Vagina (tissue), 2 donors: ENCODE data around the gene PDE9A.

Source experiments
- POLR2AphosphoS5 ChIP-seq, 2 donors: sonication (generic); formaldehyde crosslinking; IDR thresholded peaks; one replicate each; pipeline ENCODE4 v1.9.0; 2017; ENCODE audit warnings: antibody characterized with exemption in 2 of 2, mild to moderate bottlenecking in 2 of 2, low read depth in 1 of 2; ENCODE audit not compliant: insufficient read depth in 1 of 2
- TF ChIP-seq, protein P1 (sequence below), 3 experiments: fragments of 450-650 bp in 2 of 3; fragments of 200-600 bp in 1 of 3; sonication (generic) in 1 of 3; IDR thresholded peaks; one replicate each; pipeline ENCODE4 v1.5.1; 2017 to 2019; ENCODE audit warnings: antibody characterized with exemption in 3 of 3, mild to moderate bottlenecking in 2 of 3, moderate library complexity in 2 of 3

- TF ChIP-seq POLR2AphosphoS5 (IDR thresholded peaks at IDR 0.05; ENCODE audit: insufficient read depth in 1 of 2, low read depth in 1 of 2) = no peak
- TF ChIP-seq, protein P1, sequence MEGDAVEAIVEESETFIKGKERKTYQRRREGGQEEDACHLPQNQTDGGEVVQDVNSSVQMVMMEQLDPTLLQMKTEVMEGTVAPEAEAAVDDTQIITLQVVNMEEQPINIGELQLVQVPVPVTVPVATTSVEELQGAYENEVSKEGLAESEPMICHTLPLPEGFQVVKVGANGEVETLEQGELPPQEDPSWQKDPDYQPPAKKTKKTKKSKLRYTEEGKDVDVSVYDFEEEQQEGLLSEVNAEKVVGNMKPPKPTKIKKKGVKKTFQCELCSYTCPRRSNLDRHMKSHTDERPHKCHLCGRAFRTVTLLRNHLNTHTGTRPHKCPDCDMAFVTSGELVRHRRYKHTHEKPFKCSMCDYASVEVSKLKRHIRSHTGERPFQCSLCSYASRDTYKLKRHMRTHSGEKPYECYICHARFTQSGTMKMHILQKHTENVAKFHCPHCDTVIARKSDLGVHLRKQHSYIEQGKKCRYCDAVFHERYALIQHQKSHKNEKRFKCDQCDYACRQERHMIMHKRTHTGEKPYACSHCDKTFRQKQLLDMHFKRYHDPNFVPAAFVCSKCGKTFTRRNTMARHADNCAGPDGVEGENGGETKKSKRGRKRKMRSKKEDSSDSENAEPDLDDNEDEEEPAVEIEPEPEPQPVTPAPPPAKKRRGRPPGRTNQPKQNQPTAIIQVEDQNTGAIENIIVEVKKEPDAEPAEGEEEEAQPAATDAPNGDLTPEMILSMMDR (IDR thresholded peaks at IDR 0.05) = no peak
Measured at GRCh38 chr21:42809577-42810475, 156.4 kb downstream of the PDE9A start.
